ENCODE measurements around the gene SMIM8.

- TF ChIP-seq POLR2A (IDR thresholded peaks at IDR 0.05; ENCODE audit: low read depth) = no peak
- TF ChIP-seq CTCF (IDR thresholded peaks at IDR 0.05) = no peak
- TF ChIP-seq EP300 (IDR thresholded peaks at IDR 0.05) = no peak
Measured at GRCh38 chr6:87277123-87277522, 45.3 kb upstream of the SMIM8 start.

All from esophagus muscularis mucosa (tissue), 4 donors.